Calu3 (cell line): ENCODE results near the gene SLC16A5. TPM values are rescaled to one million over a fixed set of nuclear protein-coding genes. Genes with fewer than 3 reads are reported as not detected.
"Not testable (repeated sequence)": the region's sequence is repeated elsewhere in the genome, so short reads cannot be mapped to it uniquely, and the experiment has no call there.

Source experiments
- BruUV-seq: library from RNA; stranded (reverse); fragments of 400-500 nt; replicated peaks from 2 replicates; lab custom pipeline; 2021; lab: Mats Ljungman, UMichigan
- CTCF ChIA-PET: fragments of 300-600 bp; sonication (Branson Sonifier 250); formaldehyde crosslinking; loops from one replicate; lab custom pipeline; 2022; ENCODE audit warnings: antibody characterized with exemption; lab: Charles Lee
- DNase-seq: peaks from one replicate; pipeline ENCODE4 v3.0.0; 2022
- H3K27ac Mint-ChIP-seq: one replicate; pipeline ENCODE4 v1.8.0; 2022; ENCODE audit warnings: mixed read lengths; ENCODE audit not compliant: unreplicated experiment
- H3K27me3 Mint-ChIP-seq: one replicate; pipeline ENCODE4 v1.8.0; 2022; ENCODE audit warnings: mixed read lengths; ENCODE audit not compliant: unreplicated experiment
- H3K36me3 Mint-ChIP-seq: one replicate; pipeline ENCODE4 v1.8.0; 2022; ENCODE audit warnings: mild to moderate bottlenecking, moderate library complexity, mixed read lengths; ENCODE audit not compliant: insufficient read depth, unreplicated experiment
- H3K4me1 Mint-ChIP-seq: one replicate; pipeline ENCODE4 v1.8.0; 2022; ENCODE audit warnings: mild to moderate bottlenecking, low read depth, mixed read lengths; ENCODE audit not compliant: unreplicated experiment
- H3K4me3 Mint-ChIP-seq: one replicate; pipeline ENCODE4 v1.8.0; 2022; ENCODE audit warnings: mild to moderate bottlenecking, low read depth, moderate library complexity, mixed read lengths; ENCODE audit not compliant: unreplicated experiment
- H3K9me3 Mint-ChIP-seq: one replicate; pipeline ENCODE4 v1.8.0; 2022; ENCODE audit warnings: low read depth, mixed read lengths; ENCODE audit not compliant: unreplicated experiment
- CTCF ChIP-seq: fragments of 200-600 bp; IDR thresholded peaks from one replicate; pipeline ENCODE4 v1.8.0; 2022; ENCODE audit warnings: antibody characterized with exemption; ENCODE audit not compliant: unreplicated experiment
- intact Hi-C: fragments of 100-400 bp; cut with micrococcal nuclease; formaldehyde crosslinking; loops from one replicate; pipeline ENCODE4 v1.10.0; 2022; ENCODE audit not compliant: unreplicated experiment
- total RNA-seq: library from RNA; stranded (reverse); gene quantifications from 2 replicates; pipeline ENCODE4 v1.2.3, GENCODE V29; 2022

Gene SLC16A5
- total RNA-seq, 1 experiment from 2014 or later = 124 TPM

- Mint-ChIP-seq H3K9me3 (no peaks in the 10 kb centered on the region), H3K27ac (no peak overlapping the region), H3K27me3 (no peaks in the 10 kb centered on the region), H3K4me1 (peaks cover 31% of the 10 kb centered on the region), H3K36me3 (peaks cover 55% of the 10 kb centered on the region), H3K4me3 (no peak overlapping the region)
- intact Hi-C loops = no loop called here
- TF ChIP-seq CTCF = no peak
- CTCF ChIA-PET = interaction anchor here (0.6 to 0.7 kb wide), 3 partner anchors 41 to 656 kb away, joined by 3 to 5 read pairs (median 4); no protein-coding TSS in a partner anchor
- BruUV-seq = no TSS peak
- no peak for DNase-seq
Observed at GRCh38 chr17:75126954-75127353, 39.2 kb downstream of the SLC16A5 start.

GRCh38 chr17:75127936-75128335 lies 40.2 kb downstream of the SLC16A5 start:
- CTCF ChIA-PET, H3K4me3 Mint-ChIP-seq: not testable (repeated sequence)

GRCh38 chr17:75128694-75129505 lies 41.1 kb downstream of the SLC16A5 start:
- BruUV-seq = no TSS peak
- intact Hi-C loops = no loop called here
- no peaks in the 10 kb centered on the region for H3K27me3 Mint-ChIP-seq
- DNase-seq = no peak
- peaks cover 71% of the 10 kb centered on the region for H3K36me3 Mint-ChIP-seq
- no peak overlapping the region for H3K27ac Mint-ChIP-seq
- H3K4me3 Mint-ChIP-seq = peak overlapping the region; percentile 24
- peaks cover 27% of the 10 kb centered on the region for H3K4me1 Mint-ChIP-seq
- CTCF ChIA-PET = no interaction called here
- TF ChIP-seq CTCF = no peak
- H3K9me3 Mint-ChIP-seq = no peaks in the 10 kb centered on the region

More at GRCh38 chr17:75127936-75128335, 40.2 kb downstream of the SLC16A5 start:
- intact Hi-C loops, DNase-seq, BruUV-seq, H3K27me3 Mint-ChIP-seq, H3K9me3 Mint-ChIP-seq, H3K27ac Mint-ChIP-seq: not testable (repeated sequence)
- H3K4me1 Mint-ChIP-seq = peaks cover 31% of the 10 kb centered on the region
- peaks cover 64% of the 10 kb centered on the region for H3K36me3 Mint-ChIP-seq

- peak overlapping the region; percentile 24 for H3K4me3 Mint-ChIP-seq
- CTCF ChIA-PET = interaction anchor here (2.4 kb wide), 1 partner anchor 15 kb away, joined by 21 read pairs; no protein-coding TSS in a partner anchor
- H3K9me3 Mint-ChIP-seq = no peaks in the 10 kb centered on the region
- no peaks in the 10 kb centered on the region for H3K27me3 Mint-ChIP-seq
- peaks cover 72% of the 10 kb centered on the region for H3K36me3 Mint-ChIP-seq
- intact Hi-C loops = no loop called here
- peaks cover 21% of the 10 kb centered on the region for H3K4me1 Mint-ChIP-seq
- no TSS peak for BruUV-seq
- TF ChIP-seq CTCF = no peak
- no peak overlapping the region for H3K27ac Mint-ChIP-seq
- DNase-seq = no peak
Observed at GRCh38 chr17:75129576-75129975, 41.8 kb downstream of the SLC16A5 start.
